Heart right ventricle (tissue), 16 donors: ENCODE data around the gene DRAM1. TPM values are rescaled to one million over a fixed set of nuclear protein-coding genes. Genes with fewer than 3 reads are reported as not detected.
"Not testable (repeated sequence)": the region's sequence is repeated elsewhere in the genome, so short reads cannot be mapped to it uniquely, and the experiment has no call there.

Experiments
- ATAC-seq, 8 donors: fragments of 200-7000 bp; cut with Tn5 transposase; one replicate each; pipeline ENCODE4 v1.9.1; 2020; ENCODE audit warnings: mild to moderate bottlenecking in 8 of 8, moderate library complexity in 8 of 8, moderate number of reproducible peaks in 1 of 8
- DNase-seq, 2 donors: peaks; one replicate each; pipeline ENCODE4 v3.0.0-alpha.2; 2020
- H3K27ac ChIP-seq, 10 donors: fragments of 200-600 bp; sonication (generic) in 2 of 10; one replicate each; pipeline versions ENCODE4 v1.5.0 to v1.8.0; 2020 to 2022; ENCODE audit warnings: mild to moderate bottlenecking in 3 of 10
- H3K27me3 ChIP-seq, 7 donors: fragments of 200-600 bp; one replicate each; pipeline ENCODE4 v1.8.0; 2021 to 2022; ENCODE audit warnings: mild to moderate bottlenecking in 2 of 7
- H3K36me3 ChIP-seq, 9 donors: fragments of 200-600 bp; sonication (generic) in 1 of 9; one replicate each; pipeline versions ENCODE4 v1.5.0 to v1.8.0; 2020 to 2022; ENCODE audit warnings: mild to moderate bottlenecking in 2 of 9
- H3K4me1 ChIP-seq, 9 donors: fragments of 200-600 bp; sonication (generic) in 1 of 9; one replicate each; pipeline versions ENCODE4 v1.5.0 to v1.8.0; 2020 to 2022; ENCODE audit warnings: mild to moderate bottlenecking in 4 of 9
- H3K4me3 ChIP-seq, 10 donors: fragments of 200-600 bp; sonication (generic) in 2 of 10; one replicate each; pipeline versions ENCODE4 v1.5.0 to v1.8.0; 2020 to 2022; ENCODE audit warnings: mild to moderate bottlenecking in 7 of 10, moderate library complexity in 2 of 10
- H3K9me3 ChIP-seq, 11 donors: fragments of 200-600 bp in 10 of 11; sonication (generic) in 2 of 11; one replicate each; pipeline versions ENCODE4 v1.5.0 to v1.8.0; 2013 to 2022; ENCODE audit warnings: mild to moderate bottlenecking in 2 of 11, control low read depth in 1 of 11, moderate library complexity in 1 of 11
- WGBS, 2 donors: extraction: QIAGEN DNeasy Blood & Tissue Kit; methylation state at CpG; one replicate each; pipeline ENCODE4 v1.1.7; 2013; ENCODE audit warnings: inconsistent platforms in 1 of 2; 5-methylcytosine and 5-hydroxymethylcytosine counted together
- intact Hi-C, 10 donors: fragments of 100-400 bp; cut with DNase I; formaldehyde crosslinking; loops; one replicate each; pipeline versions ENCODE4 v1.11.1 to v1.14.2; 2022
- polyA plus RNA-seq, 2 donors: library from polyadenylated mRNA; stranded (reverse); fragments of 200-250 nt; gene quantifications; one replicate each; pipeline ENCODE4 v1.2.3, GENCODE V29; 2013
- total RNA-seq, 10 donors: library from RNA; stranded (reverse); fragmentation: NEBNext Ultra II Directional in 3 of 10; extraction: Animal tissue kit (Norgen Biotek cat#: 25700) in 3 of 10; gene quantifications; one replicate each; pipeline versions ENCODE4 v1.2.1 to v1.2.4, GENCODE V29; 2021 to 2023
- TF ChIP-seq, protein P1 (sequence below), 9 donors: fragments of 200-600 bp; sonication (generic) in 2 of 9; IDR thresholded peaks; one replicate each; pipeline versions ENCODE4 v1.5.0 to v1.8.0; 2021 to 2022; ENCODE audit warnings: antibody characterized with exemption in 9 of 9, mild to moderate bottlenecking in 5 of 9, moderate library complexity in 1 of 9
- donor health status: Arrhythmogenic right ventricular cardiomyopathy.
- donor health status: ischemic (EF 13 %, LVEDD 7.1; RV severe dilation, severe dysfunction).
- donor health status: healthy with polysubstance abuse.
- donor health status: DM: no; HTN: yes; CAD: no.
- donor health status: DM: no; HTN: no; CAD: no.
- donor health status: ischemic (EF 25% LVEDD 6.9; RV normal size, moderate dysfunction).
- donor health status: ischemic (EF 25% LVEDD 5.7; RV mildly dilated, moderate dysfunction).
- donor health status: healthy.
- donor health status: DM: yes; HTN: yes; CAD: no.
- donor health status: Ischemic cardiomyopathy.
- donor health status: ischemic (EF 35%, LVEDD 5.7; RV mildly dilated, moderate dysfunction).
- donor health status: nonischemic (EF 11% LVEDD 7.7; RV severe dilation, severe dysfunction).
- donor health status: DM: yes; HTN: yes; CAD: no.
- donor health status: PGD.
- donor health status: ischemic (EF 29% LVEDD 5.4; RV normal size, mild dysfunction).
- donor health status: nonischemic (EF 23%, LVEDD 6.1; RV moderate dilation, normal function).

Gene DRAM1
- total and polyA plus RNA-seq, 12 donors, result 2.4 to 19.6 (median 3.7) TPM

DNA sequence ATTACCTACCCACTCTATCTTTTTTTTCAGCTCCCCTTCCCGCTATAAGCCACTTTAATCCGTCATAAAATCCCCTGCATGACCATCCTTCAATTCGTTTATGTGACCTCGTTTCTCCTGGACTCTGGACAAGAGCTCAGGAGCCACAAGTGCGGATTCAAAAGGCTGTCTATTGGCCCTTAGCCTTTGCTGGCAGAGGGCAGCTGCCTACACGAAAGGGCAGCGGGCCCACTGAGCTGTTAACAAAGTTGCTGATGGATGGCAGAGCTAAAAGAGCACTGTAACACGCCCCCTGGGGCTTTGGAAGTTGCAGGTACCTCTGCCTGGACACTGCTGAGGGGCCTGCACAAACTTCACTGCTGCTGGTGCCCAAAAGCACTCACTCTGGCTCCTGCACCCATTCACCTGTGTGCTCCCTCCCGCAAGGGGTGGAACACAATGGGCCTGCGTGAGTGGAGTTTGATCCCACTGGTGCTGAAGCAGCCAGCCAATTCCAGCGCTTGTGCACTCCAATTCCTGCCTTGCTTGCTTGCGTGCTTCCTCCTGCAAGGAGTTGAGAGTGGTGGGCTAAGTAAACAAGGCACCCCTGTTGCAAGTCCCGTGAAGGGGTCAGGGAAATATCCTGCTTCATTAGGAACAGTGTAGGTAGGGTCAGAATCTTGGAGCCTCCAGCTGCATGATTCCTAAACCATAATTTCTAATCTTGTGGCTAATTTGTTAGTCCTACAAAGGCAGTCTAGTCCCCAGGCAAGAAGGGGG lies 10.6 kb upstream of the DRAM1 start:
- DNase-seq (no peak), ATAC-seq (peak in 3 of 8 donors; percentile 19 to 79 (median 71))

DNA sequence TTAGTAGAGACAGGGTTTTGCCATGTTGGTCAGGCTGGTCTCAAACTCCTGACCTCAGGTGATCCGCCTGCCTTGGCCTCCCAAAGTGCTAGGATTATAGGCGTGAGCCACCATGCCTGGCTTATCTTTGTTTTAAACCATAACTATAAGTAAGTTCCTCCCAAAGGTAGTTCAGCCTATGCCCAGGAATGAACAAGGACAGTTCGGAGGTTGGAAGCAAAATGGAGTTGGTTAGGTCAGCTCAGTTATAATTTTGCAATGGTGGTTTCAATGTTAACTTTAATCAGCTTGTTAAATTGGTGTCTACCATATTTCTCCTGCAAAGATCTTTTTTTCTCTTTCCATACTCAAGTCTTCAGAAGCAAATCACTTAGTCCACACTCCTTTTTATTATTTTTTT lies 9.8 kb upstream of the DRAM1 start:
- H3K4me3 ChIP-seq, H3K27ac ChIP-seq, H3K27me3 ChIP-seq, ATAC-seq, H3K36me3 ChIP-seq, H3K4me1 ChIP-seq, intact Hi-C loops, DNase-seq: not testable (repeated sequence)
- peaks cover 0 to 19% (median 0%) of the 10 kb centered on the region in 11 donors for H3K9me3 ChIP-seq
- WGBS, 2 donors, result 94 to 98% methylated on average over 3 of the region's 3 CpGs

More for the DNA sequence above, 10.6 kb upstream of the DRAM1 start:
- H3K4me3 ChIP-seq, result no peak overlapping the region
- H3K9me3 ChIP-seq, result peaks cover 0 to 19% (median 0%) of the 10 kb centered on the region in 11 donors
- peaks cover 0 to 7% (median 0%) of the 10 kb centered on the region in 9 donors for H3K4me1 ChIP-seq
- H3K36me3 ChIP-seq, result no peaks in the 10 kb centered on the region
- TF ChIP-seq, protein P1, sequence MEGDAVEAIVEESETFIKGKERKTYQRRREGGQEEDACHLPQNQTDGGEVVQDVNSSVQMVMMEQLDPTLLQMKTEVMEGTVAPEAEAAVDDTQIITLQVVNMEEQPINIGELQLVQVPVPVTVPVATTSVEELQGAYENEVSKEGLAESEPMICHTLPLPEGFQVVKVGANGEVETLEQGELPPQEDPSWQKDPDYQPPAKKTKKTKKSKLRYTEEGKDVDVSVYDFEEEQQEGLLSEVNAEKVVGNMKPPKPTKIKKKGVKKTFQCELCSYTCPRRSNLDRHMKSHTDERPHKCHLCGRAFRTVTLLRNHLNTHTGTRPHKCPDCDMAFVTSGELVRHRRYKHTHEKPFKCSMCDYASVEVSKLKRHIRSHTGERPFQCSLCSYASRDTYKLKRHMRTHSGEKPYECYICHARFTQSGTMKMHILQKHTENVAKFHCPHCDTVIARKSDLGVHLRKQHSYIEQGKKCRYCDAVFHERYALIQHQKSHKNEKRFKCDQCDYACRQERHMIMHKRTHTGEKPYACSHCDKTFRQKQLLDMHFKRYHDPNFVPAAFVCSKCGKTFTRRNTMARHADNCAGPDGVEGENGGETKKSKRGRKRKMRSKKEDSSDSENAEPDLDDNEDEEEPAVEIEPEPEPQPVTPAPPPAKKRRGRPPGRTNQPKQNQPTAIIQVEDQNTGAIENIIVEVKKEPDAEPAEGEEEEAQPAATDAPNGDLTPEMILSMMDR (IDR thresholded peaks at IDR 0.05), result no peak
- WGBS, 2 donors, result 55 to 56% methylated on average over 13 of the region's 13 CpGs
- H3K27ac ChIP-seq, result no peak overlapping the region
- intact Hi-C loops, result no loop called here
- no peaks in the 10 kb centered on the region for H3K27me3 ChIP-seq

DNA sequence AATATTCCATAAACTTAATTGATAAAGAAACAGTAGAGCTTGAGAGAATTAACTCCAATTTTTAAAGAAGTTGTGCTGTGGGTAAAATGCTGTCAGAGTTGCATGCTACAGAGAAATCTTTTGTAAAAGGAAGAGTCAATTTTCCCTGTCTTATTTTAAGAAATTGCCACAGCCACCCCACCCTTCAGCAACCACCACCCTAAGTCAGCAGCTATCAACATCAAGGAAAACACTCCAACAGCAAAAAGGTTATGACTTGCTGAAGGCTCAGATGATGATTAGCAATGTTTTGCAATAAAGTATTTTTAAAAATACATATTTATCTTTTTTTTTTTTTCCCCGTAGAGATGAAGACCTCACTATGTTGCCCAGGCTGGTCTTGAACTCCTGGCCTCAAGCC lies 6.5 kb upstream of the DRAM1 start:
- no peak overlapping the region for H3K27ac ChIP-seq
- WGBS, 2 donors, result 79 to 92% methylated on average over 1 of the region's 1 CpG
- H3K27me3 ChIP-seq, result no peaks in the 10 kb centered on the region
- H3K4me3 ChIP-seq, result no peak overlapping the region
- H3K4me1 ChIP-seq, result peaks cover 0 to 21% (median 6%) of the 10 kb centered on the region in 9 donors
- DNase-seq (no peak), ATAC-seq (no peak)
- H3K9me3 ChIP-seq, result peaks cover 0 to 11% (median 0%) of the 10 kb centered on the region in 11 donors
- TF ChIP-seq, protein P1 (IDR thresholded peaks at IDR 0.05), result no peak
- intact Hi-C loops, result no loop called here
- H3K36me3 ChIP-seq, result no peaks in the 10 kb centered on the region

DNA sequence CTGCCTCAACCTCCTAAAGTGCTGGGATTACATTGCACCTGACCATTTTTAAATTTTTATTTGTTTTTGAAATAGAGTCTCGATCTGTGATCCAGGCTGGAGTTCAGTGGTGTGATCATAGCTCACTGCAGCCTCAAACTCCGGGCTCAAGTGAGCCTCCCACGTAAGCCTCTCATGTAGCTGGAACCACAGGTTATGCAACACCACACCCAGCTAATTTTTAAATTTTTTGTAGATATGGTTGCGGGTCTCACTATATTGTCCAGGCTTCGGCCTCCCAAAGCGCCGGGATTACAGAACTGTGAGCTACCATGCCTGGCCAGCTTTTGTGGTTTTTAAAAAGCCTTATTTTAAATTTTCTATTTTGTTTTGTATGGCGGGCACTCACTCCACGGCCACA lies 2.2 kb upstream of the DRAM1 start:
- DNase-seq, result no peak
- peaks cover 0 to 38% (median 15%) of the 10 kb centered on the region in 9 donors for H3K4me1 ChIP-seq
- intact Hi-C loops, result loop anchor here in 2 of 10 donors (5.0 kb wide), 2 partner anchors 33 to 43 kb away; partner anchors contain the start of gene GNPTAB (in 1 of the 2)
- ATAC-seq, result no peak
- no peaks in the 10 kb centered on the region for H3K9me3 ChIP-seq
- TF ChIP-seq, protein P1 (IDR thresholded peaks at IDR 0.05), result no peak
- no peak overlapping the region for H3K4me3 ChIP-seq
- WGBS, 2 donors, result 81 to 88% methylated on average over 9 of the region's 9 CpGs
- no peaks in the 10 kb centered on the region for H3K36me3 ChIP-seq
- no peaks in the 10 kb centered on the region for H3K27me3 ChIP-seq
- peak overlapping the region in 9 of 10 donors; percentile 63 to 99 (median 97) for H3K27ac ChIP-seq
